Body of pancreas (tissue), 4 donors: Measurements from ENCODE around the gene KDM2A.

Source experiments
- CTCF ChIP-seq, 7 experiments: fragments of 450-650 bp in 4 of 7; fragments of 200-600 bp in 3 of 7; sonication (generic) in 3 of 7; IDR thresholded peaks; one replicate each; pipeline ENCODE4 v1.5.1; 2016 to 2019; ENCODE audit warnings: antibody characterized with exemption in 7 of 7
- POLR2A ChIP-seq, 3 donors: fragments of 450-650 bp; IDR thresholded peaks; one replicate each; pipeline ENCODE4 v1.6.1; 2016; ENCODE audit warnings: antibody characterized with exemption in 3 of 3, mild to moderate bottlenecking in 2 of 3

GRCh38 chr11:67126986-67127385 lies 7.9 kb downstream of the KDM2A start:
- no peak for TF ChIP-seq POLR2A (IDR thresholded peaks at IDR 0.05)
- TF ChIP-seq CTCF (IDR thresholded peaks at IDR 0.05), result no peak
